SKM-1 (cell line): ENCODE measurements around the gene STUM.

Source experiments
- DNase-seq: peaks from one replicate; lab custom pipeline; 2025; ENCODE audit not compliant: unreplicated experiment; lab: John Stamatoyannopoulos, UW

Gene STUM

DNA sequence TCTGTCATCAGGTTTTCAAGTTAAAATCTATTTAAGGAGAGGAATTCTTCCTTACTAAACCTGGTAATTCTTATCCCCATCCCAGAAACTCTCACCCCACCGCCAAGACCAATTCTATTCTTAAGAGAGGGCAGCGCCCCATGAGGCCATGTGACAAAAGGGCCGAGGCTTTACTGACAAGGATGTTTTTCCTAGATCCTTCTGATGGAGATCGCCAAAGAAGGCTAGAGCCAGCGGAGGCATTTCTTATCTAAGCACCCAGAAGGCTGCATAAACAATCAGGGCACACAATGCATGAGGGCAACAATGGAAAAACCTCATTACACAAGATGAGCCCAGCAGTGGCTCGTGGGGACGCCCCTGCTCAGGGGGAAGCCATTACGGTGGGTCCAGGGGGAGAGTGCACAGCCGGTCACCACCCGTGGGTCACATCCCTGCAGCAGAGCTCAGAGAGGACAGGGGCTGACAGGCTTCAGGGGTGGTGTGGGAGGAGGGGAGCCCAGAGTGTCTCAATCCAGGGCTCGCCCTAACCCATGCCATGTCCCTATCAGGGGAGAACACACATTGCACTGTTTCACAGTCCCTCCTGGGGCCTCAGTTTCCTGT, 101.8 kb downstream of the STUM start:
- DNase-seq: no peak

DNA sequence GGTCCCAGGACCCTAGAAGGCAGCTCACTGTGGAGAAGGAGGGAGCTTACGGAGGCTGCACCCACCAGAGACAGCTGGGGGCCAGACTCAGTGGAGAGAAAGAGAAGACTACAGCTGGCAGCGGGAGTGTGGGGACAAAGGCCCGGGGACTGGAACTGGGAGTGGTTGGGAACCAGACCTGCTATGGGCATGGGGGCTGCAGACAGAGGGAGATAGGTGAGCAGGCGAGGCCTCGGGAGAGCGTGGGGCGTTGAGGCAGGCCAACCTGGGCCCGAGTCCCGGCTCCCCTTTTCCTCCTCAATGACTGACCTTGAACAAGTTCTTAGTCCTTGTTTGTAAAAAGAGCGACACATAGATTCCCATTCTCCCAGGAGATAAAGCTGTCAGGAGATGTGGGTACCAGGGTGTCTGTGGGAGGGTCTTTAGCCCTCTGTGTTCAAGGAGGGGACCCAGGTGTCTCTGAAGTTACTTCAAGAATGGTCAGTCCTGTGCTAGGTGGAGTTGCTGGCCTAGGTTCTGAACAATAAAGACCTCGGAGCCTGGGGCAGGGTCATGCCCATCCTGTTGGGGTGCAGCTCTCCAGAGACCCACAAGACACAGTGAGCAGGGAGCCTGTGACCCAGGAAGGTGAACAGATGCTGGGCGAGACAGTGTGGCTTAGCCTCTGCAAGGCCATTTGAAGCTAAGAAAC, 102.6 kb downstream of the STUM start:
- DNase-seq: no peak

DNA sequence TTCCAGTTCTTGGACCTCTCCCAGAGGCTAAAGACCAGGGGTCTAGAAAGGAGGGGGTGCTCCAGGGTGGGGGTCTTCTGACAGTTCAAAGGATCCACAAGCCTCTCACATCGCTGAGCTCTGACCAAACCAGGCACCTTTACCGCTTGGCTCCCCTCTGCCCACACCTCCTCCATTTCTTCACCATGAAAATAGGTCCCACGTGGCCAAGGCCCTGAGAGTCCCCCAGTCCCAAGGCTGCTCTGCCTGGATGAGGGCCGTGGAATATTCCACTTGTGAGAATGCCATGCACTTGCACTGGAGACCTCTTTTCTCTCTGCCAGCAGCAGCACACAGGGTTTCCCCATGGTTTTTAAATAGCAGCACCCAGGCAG, 103.2 kb downstream of the STUM start:
- DNase-seq: no peak

DNA sequence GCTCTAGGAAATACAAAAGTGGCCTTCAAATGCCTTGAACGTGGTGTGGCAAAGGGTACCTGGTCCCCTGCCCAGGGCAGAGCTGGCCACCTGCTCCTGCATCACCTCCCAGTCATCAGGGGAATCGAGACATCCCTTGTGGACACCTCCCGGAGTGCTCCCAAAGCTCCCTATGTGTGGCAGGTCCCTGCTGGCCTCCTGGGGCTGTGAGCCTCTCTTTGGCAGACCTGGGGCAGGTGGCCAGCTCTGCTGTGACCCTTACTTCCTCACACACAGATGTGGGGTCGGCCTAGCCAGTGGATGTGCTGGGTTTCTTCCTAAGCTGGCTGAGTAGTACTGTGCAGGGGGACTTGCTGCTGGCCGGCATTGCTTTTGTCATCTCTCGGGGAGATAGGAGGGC, 104.0 kb downstream of the STUM start:
- no peak for DNase-seq

DNA sequence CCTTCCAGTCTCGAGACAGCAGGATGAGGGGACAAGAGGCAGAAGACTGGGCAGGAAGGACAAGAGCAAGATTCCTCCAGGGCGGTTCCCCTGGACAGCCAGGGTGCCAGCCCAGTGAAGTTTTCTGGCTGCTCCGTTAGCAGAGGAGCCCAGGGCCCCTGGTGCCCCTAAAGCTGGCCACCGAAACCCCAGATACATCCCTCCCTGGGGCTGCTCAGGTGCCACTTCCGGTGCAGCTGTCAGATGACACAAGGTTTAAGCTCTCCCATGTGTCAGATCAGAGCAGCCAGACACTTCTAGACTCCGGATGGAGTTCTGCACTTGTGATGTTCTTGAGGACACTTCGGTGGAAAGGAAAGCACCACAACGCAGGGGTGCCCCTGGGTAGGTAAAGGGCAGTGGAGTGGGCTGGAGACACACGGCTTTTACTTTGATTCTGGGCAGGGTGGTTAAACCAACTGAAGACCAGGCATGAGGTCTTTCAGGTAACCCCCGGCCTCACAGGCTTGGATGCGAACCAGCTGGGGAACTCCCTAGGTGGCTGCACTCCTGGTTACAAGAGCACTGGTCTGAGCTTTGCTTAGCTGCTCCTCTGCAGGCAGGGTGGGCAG, 104.9 kb downstream of the STUM start:
- DNase-seq: no peak

DNA sequence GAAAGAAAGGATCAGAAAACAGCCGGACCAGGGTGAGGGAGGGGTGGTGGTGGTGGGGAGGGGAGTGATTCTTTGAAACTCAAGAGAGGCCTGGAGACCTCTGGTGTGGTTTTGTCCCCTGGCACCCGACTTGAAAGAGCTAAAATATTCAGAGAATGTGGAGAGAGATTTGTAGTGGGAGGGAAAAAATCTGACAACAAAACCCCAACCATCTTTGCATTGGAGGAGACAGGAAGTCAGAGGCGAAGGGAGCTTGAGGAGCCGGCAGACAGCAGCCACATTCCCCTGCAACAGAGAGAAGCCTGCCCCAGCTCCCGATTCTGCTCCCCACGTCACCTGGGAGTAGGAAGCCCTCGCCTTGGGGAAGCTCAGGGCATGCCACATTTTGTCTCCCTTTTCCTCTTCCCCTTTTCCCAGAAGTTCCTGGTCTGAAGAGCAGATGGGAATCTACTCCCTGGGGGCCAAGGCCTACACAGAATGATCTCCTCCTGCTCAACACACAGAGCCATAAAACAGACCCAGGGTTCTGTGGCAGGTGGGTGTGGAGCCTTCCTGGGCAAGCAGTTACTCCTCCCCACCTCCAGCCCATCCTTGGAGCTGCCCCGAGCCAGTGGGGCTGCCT, 105.6 kb downstream of the STUM start:
- DNase-seq: no peak

DNA sequence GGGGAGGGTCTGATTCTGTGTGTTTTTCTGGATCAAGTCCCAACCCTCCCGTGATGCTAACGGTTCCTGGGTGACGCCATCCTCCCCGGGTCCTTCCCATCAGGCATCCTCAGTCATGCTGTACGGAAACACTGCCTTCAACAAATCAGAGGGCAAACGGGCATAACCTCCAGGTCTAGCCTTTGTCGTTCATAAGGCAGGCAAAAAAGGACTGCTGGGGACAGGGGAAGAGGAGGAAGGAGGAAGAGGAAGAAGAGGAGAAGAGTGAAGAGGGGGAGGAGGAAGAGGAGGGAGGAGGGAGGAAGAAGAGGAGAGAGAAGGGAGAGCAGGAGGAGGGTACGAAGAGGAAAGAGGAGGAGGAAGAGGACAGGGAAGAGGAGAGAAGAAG, 106.1 kb downstream of the STUM start:
- no peak for DNase-seq

DNA sequence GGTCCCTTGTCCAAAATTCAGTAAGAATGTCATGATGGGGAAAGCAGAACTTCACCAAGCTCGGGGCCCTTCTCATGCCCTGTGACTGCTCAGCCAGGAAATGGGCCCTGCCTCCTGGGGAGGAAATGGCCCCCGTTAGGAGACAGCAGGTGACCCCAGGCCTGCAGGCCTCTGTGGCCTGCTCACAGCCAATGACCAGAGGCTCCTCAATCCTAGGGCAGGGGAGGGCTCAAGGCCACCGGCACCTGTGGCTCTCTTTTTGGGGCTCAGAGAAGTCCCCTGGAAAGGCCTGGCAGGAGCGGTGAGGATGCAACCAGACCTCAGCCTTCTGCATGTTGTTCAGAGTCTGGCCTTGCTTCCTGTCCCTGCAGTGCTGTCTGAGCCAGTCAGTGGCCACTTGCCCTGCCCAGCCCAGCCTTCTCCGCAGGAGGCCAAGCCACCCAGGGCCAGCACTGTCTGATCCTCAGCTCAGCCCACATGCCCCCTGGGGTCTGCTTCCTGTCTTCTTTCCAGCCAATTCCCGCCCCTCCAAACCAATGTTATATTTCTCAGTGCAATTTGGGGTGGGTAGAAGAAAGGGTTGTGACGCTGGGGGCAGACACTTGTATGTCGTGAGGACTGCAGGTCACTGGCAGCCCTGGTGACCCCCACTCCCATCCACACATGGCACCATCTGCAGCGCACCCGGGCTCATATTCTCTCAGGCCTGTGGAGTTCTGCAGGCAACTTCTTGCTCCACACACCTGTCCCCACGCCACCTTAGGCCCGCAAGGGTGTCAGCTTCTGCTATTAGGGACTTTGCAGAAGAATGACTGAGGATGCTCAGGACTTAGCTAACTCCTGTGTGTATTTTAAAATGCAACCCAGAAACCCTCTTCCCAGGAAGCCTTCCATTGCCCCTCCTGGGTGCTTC, 106.9 kb downstream of the STUM start:
- peak; percentile 60 for DNase-seq

DNA sequence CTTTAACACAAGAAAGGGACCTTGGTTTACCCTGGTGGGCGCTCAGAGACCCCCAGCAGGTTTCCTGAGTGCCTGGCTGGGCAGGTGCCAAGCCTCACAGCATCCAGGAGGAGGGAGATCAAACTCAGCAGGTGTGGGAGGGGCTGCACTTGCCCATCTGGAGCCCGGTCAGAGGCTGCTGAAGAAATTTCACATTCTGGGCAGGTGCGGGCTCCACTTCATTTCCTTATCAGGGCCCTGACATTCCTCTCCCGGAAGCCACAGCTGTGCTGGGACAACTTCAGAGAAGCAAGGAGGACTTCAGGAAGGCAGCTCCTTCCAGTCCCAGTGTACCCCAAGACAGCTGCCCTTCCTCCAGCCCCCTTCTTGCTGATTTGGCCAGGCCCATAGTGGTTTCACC, 107.6 kb downstream of the STUM start:
- DNase-seq: no peak

- DNase-seq: no peak
Measured at GRCh38 chr1:226656601-226657277, 108.2 kb downstream of the STUM start.

GRCh38 chr1:226657895-226658545, 109.5 kb downstream of the STUM start:
- DNase-seq: no peak

GRCh38 chr1:226658546-226659125, 110.1 kb downstream of the STUM start:
- DNase-seq: no peak
